HFF-Myc (cell line): ENCODE measurements around the gene PDE4B.
"Not testable (repeated sequence)": the region's sequence is repeated elsewhere in the genome, so short reads cannot be mapped to it uniquely, and the experiment has no call there.

Experiments
- DNase-seq: peaks from one replicate; pipeline ENCODE4 v3.0.0-alpha.2; 2011; ENCODE audit warnings: low read depth; ENCODE audit errors: extremely low read depth
- H3K4me3 ChIP-seq: replicated peaks from 2 replicates; pipeline ENCODE4 v1.5.1; 2011; ENCODE audit warnings: low read depth, mild to moderate bottlenecking, control low read depth, low read length
- CTCF ChIP-seq: IDR thresholded peaks from 2 replicates; pipeline ENCODE4 v1.5.1; 2012; ENCODE audit warnings: mild to moderate bottlenecking, low read depth, low read length, control low read depth; ENCODE audit errors: missing control alignments

The PDE4B gene

GRCh38 chr1:66088787-66089186 lies 296.1 kb downstream of the PDE4B start:
- no peak for DNase-seq
- no peak overlapping the region for H3K4me3 ChIP-seq
- no peak for TF ChIP-seq CTCF

DNA sequence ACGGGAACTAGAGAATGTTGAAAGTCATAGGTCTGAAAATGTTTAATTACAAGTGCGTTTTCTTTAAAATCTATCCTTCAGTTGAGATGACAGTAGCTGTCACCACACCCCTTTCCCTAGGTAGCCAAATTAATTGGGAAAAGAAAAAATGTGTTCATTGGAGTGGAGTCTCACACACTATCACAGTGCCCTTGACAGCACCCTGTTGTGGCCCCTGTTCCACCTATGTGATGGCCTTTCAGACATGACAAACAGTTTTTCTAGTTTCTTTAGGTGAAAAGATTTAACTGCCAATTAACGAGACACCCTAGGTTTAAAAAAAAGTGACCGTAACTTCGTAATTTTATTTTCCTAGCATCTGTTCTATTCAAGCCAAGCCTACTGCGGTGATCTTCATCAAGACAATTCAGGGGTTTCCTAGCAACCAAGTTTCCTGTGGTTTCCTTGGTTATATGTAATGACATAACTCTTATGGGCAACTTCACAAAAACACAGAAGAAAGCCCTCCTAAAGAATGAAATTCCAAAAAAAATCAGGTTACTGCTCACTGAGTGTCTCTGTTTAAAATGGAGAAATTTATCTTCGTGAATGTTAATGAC lies 298.3 kb downstream of the PDE4B start:
- no peak for DNase-seq
- H3K4me3 ChIP-seq, result no peak overlapping the region
- no peak for TF ChIP-seq CTCF

- no peak for DNase-seq
- no peak for TF ChIP-seq CTCF
- no peak overlapping the region for H3K4me3 ChIP-seq
Observed at GRCh38 chr1:66095190-66095589, 302.5 kb downstream of the PDE4B start.

GRCh38 chr1:66100959-66101358 lies 308.3 kb downstream of the PDE4B start:
- DNase-seq, H3K4me3 ChIP-seq: not testable (repeated sequence)

GRCh38 chr1:66104076-66104475 lies 311.4 kb downstream of the PDE4B start:
- not testable (repeated sequence) for H3K4me3 ChIP-seq, DNase-seq

DNA sequence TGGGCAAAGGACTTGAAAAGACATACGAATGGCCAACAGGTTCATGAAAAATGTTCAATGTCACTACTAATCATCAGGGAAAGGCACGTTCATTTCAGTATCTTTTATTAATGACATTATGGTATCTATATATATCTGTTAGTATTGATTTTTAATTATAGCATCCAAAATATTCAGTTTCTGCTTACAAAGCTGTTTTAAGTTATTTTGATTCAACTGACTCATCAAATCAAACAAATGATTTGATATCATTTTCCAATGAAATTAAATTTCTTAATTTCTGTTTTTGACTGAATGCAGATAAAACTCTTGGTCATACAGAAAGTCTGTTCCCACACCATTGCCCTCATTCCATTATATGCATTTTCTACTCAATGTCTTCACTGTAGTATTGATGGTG lies 315.9 kb downstream of the PDE4B start:
- no peak for DNase-seq
- TF ChIP-seq CTCF, result no peak
- H3K4me3 ChIP-seq, result no peak overlapping the region

GRCh38 chr1:66112744-66113400 lies 320.2 kb downstream of the PDE4B start:
- TF ChIP-seq CTCF, result no peak
- no peak for DNase-seq
- no peak overlapping the region for H3K4me3 ChIP-seq

GRCh38 chr1:66119148-66119547 lies 326.5 kb downstream of the PDE4B start:
- no peak for TF ChIP-seq CTCF
- no peak overlapping the region for H3K4me3 ChIP-seq
- no peak for DNase-seq
